ENCODE measurements around the gene R3HDM2. TPM values are rescaled to one million over a fixed set of nuclear protein-coding genes. Genes with fewer than 3 reads are reported as not detected.
"Not testable (repeated sequence)": the region's sequence is repeated elsewhere in the genome, so short reads cannot be mapped to it uniquely, and the experiment has no call there.

The R3HDM2 gene
- total RNA-seq, 1 donor = 22.3 TPM

- TF ChIP-seq, protein P1, sequence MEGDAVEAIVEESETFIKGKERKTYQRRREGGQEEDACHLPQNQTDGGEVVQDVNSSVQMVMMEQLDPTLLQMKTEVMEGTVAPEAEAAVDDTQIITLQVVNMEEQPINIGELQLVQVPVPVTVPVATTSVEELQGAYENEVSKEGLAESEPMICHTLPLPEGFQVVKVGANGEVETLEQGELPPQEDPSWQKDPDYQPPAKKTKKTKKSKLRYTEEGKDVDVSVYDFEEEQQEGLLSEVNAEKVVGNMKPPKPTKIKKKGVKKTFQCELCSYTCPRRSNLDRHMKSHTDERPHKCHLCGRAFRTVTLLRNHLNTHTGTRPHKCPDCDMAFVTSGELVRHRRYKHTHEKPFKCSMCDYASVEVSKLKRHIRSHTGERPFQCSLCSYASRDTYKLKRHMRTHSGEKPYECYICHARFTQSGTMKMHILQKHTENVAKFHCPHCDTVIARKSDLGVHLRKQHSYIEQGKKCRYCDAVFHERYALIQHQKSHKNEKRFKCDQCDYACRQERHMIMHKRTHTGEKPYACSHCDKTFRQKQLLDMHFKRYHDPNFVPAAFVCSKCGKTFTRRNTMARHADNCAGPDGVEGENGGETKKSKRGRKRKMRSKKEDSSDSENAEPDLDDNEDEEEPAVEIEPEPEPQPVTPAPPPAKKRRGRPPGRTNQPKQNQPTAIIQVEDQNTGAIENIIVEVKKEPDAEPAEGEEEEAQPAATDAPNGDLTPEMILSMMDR (IDR thresholded peaks at IDR 0.05; ENCODE audit: insufficient read depth, low read length) = no peak
These were observed 15.6 kb upstream of the R3HDM2 start for GRCh38 chr12:57446292-57446960.

DNA sequence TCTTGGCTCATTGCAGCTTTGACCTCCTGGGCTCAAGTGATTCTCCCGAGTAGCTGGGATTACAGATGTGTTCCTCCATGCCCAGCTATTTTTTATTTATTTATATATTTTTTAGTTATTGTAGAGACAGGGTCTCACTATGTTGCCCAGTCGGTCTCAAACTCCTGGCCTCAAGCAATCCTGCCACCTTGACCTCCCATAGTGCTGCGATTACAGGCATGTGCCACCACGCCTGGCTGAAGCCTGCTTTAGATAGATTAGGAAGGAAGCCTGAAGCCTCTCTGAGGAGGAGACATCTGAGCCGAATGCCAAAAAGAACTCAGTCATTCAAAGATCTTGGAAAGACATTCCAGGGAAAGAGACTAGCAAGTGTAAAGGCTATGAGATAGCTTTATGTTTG, 13.9 kb upstream of the R3HDM2 start:
- no peak for DNase-seq (ENCODE audit: low read depth)
- TF ChIP-seq, protein P1 (IDR thresholded peaks at IDR 0.05; ENCODE audit: insufficient read depth, low read length) = no peak
- no peak overlapping the region for H3K4me3 ChIP-seq (ENCODE audit: low read depth, low read length)

More at GRCh38 chr12:57446292-57446960, 15.6 kb upstream of the R3HDM2 start:
- no peak overlapping the region for H3K4me3 ChIP-seq (ENCODE audit: low read depth, low read length)
- no peak for DNase-seq (ENCODE audit: low read depth)

GRCh38 chr12:57444337-57444736, 13.5 kb upstream of the R3HDM2 start:
- DNase-seq (ENCODE audit: low read depth); H3K4me3 ChIP-seq (ENCODE audit: low read depth, low read length): not testable (repeated sequence)

DNA sequence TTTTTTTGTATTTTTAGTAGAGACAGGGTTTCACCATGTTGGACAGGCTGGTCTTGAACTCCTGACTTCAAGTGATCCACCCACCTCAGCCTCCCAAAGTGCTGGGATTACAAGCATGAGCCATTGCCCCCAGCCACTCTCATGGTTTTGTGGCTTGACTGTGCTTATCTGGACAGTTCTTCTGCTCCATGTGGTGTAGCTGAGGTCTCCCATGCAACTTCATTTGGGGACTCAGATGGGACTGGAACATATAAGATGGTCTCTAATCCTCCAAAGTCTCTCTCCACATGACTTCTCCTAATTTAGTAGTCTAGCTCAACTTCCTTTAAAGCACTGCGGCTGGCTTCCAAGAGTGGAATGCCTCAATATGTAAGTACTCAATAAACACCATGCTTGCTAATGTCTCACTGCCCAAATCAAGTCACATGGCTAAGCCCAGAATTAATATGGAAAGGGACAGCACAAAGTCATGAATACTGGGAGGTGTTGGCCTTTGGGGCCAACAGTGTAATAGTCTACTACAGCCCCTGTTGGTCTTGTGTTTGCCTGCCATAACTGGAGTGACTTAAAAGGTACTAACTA, 11.1 kb upstream of the R3HDM2 start:
- no peak overlapping the region for H3K4me3 ChIP-seq (ENCODE audit: low read depth, low read length)
- TF ChIP-seq, protein P1 (IDR thresholded peaks at IDR 0.05; ENCODE audit: insufficient read depth, low read length) = no peak
- DNase-seq (ENCODE audit: low read depth) = no peak

DNA sequence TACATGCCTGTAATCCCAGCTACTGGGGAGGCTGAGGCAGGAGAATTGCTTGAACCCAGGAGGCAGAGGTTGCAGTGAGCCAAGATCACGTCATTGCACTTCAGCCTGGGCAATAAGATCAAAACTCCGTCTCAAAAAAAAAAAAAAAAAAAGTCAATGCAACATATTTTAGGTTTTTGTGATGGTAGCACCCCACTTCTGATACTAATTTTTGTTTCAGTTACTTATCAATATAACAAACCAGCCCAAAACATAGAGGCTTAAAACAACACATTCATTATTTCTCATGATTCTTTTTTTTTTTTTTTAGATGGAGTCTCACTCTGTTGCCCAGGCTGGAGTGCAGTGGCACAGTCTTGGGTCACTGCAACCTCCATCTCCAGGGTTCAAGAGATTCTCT, 10.6 kb upstream of the R3HDM2 start:
- not testable (repeated sequence) for H3K4me3 ChIP-seq (ENCODE audit: low read depth, low read length); DNase-seq (ENCODE audit: low read depth)

DNA sequence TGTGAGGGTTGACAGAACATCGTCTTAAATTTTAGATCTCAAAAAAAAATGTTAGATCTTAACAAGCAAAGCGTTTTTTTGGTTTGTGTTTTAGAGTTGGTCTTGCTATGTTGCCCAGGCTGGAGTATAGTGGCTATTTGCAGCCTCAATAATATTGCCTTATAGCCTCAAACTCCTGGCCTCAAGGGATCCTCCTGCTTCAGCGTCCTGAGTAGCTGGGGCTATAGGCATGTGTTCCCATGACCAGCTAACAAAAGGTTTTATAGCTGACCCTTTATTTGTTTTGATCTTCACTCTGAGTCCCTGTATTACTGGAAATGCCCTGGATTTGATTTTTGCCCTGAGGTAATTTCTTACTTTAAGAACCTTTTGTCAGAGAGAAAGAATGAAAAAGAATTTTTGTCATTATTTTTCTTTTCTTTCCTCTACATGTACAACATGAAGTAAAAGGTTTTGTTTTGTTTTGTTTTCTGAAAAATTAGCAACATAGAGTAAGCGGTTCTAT, 9.0 kb upstream of the R3HDM2 start:
- TF ChIP-seq, protein P1 (IDR thresholded peaks at IDR 0.05; ENCODE audit: insufficient read depth, low read length) = no peak
- no peak overlapping the region for H3K4me3 ChIP-seq (ENCODE audit: low read depth, low read length)

DNA sequence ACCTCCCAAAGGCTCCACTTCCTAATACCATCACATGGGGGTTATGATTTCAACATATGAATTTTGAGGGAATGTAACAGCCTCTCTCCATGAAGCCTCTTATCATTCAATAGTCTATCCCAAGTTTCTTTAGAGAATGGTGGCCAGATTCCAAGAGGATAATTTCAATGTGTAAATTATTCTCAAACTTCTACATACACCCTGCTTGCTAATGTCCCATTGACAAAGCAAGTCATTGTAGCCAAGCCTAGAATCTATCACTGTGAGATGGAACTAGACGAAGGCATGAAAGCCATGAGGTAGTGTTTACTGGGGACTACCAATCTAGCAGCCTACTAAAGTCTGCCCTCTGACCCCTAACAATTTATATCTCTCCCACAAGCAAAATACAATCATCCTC, 7.6 kb upstream of the R3HDM2 start:
- TF ChIP-seq, protein P1 (IDR thresholded peaks at IDR 0.05; ENCODE audit: insufficient read depth, low read length) = no peak
- no peak overlapping the region for H3K4me3 ChIP-seq (ENCODE audit: low read depth, low read length)
- no peak for DNase-seq (ENCODE audit: low read depth)

More for the DNA sequence above, 9.0 kb upstream of the R3HDM2 start:
- no peak for DNase-seq (ENCODE audit: low read depth)

GRCh38 chr12:57435293-57435692, 4.5 kb upstream of the R3HDM2 start:
- TF ChIP-seq, protein P1 (IDR thresholded peaks at IDR 0.05; ENCODE audit: insufficient read depth, low read length) = no peak
- no peak overlapping the region for H3K4me3 ChIP-seq (ENCODE audit: low read depth, low read length)
- no peak for DNase-seq (ENCODE audit: low read depth)
